ENCODE measurements around the gene PARL. TPM values are rescaled to one million over a fixed set of nuclear protein-coding genes. Genes with fewer than 3 reads are reported as not detected.

PARL gene
- total RNA-seq, 6 experiments from 2014 or later, result 64.7 to 82.5 (median 81.4) TPM

- Mint-ChIP-seq H3K4me1 (ENCODE audit: low read depth) (no peaks in the 10 kb centered on the region), H3K27ac (no peak overlapping the region), H3K9me3 (no peaks in the 10 kb centered on the region), H3K4me3 (no peak overlapping the region), H3K36me3 (ENCODE audit: low read depth) (0 out of 2 replicates have a peak, but pooled peaks cover 12% of the 10 kb centered on the region), H3K27me3 (ENCODE audit: insufficient read depth) (peaks cover 5% of the 10 kb centered on the region)
- no peak for TF ChIP-seq CTCF (IDR thresholded peaks at IDR 0.05)
- no peak for DNase-seq
These were observed 67.0 kb downstream of the PARL start for GRCh38 chr3:183817639-183818038.

DNA sequence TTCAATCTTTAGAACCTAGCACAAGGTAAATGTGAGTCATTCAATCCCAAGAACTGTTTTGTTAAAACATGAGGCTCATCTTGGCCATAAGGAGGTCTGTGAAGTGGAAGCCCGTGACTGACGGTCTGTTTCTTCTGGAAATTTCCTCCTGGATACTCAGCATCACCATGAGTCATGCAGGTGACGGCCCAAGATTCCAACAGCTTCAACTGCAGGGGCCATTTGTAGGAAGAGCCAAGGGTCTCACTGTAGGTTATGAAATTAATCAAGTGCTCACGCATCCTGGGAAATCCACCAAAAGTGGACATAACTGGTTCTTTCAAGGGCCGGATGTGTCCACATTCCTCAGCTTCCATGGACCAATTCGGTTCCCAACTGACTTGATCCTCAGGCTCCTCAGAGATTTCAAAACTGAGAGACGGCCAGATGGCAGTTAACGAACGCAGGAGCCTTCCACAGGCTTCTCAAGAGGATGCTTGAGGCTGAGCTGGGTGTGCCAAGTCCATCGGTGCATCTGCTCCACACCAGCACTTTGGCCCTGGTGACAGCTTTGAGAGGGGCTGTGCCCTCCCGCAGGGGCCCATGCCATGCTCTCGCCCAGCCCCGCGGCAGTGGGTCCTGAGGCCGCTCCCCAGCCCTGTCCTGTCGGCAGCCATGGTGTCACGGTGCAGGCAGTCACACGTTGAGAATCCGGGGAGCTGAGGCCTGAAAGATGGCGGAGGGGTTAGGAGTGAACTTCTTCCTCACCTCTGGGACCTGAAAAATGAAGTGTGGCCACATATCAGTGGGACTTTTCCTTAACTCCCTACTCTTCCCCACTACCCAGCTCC, 67.8 kb downstream of the PARL start:
- Mint-ChIP-seq H3K9me3 (no peaks in the 10 kb centered on the region), H3K4me3 (no peak overlapping the region), H3K27me3 (ENCODE audit: insufficient read depth) (peaks cover 5% of the 10 kb centered on the region), H3K4me1 (ENCODE audit: low read depth) (no peaks in the 10 kb centered on the region), H3K27ac (no peak overlapping the region), H3K36me3 (ENCODE audit: low read depth) (0 out of 2 replicates have a peak, but pooled peaks cover 13% of the 10 kb centered on the region)
- DNase-seq, result no peak
- TF ChIP-seq CTCF (IDR thresholded peaks at IDR 0.05), result no peak

- Mint-ChIP-seq H3K27ac (no peak overlapping the region), H3K4me1 (ENCODE audit: low read depth) (no peaks in the 10 kb centered on the region), H3K9me3 (no peaks in the 10 kb centered on the region), H3K27me3 (ENCODE audit: insufficient read depth) (peaks cover 5% of the 10 kb centered on the region), H3K4me3 (no peak overlapping the region), H3K36me3 (ENCODE audit: low read depth) (0 out of 2 replicates have a peak, but pooled peaks cover 13% of the 10 kb centered on the region)
- DNase-seq, result no peak
- no peak for TF ChIP-seq CTCF (IDR thresholded peaks at IDR 0.05)
These were observed 68.7 kb downstream of the PARL start for GRCh38 chr3:183815951-183816475.

DNA sequence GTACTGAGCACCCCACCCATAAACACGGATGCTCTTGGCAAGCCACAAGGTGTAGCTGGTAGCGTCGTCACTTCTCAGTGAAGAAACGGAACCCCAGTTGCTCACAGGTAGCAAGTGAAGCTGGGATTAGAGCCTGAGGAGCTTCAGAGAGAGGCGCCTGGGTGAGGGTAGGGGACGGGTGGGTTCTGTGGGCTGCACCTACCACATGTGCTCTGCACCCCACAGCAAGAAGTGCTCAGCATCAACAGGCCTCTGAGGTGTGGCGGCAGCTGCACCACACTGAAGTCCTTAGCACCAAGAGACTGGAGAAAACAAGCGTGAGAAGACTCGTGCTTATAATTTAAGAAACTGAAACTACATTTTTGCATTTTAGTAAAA, 69.1 kb downstream of the PARL start:
- H3K4me1 Mint-ChIP-seq (ENCODE audit: low read depth), result no peaks in the 10 kb centered on the region
- H3K4me3 Mint-ChIP-seq, result no peak overlapping the region
- H3K27ac Mint-ChIP-seq, result no peak overlapping the region

GRCh38 chr3:183814240-183814639, 70.4 kb downstream of the PARL start:
- TF ChIP-seq CTCF (IDR thresholded peaks at IDR 0.05), result no peak
- Mint-ChIP-seq H3K9me3 (no peaks in the 10 kb centered on the region), H3K4me1 (ENCODE audit: low read depth) (no peaks in the 10 kb centered on the region), H3K36me3 (ENCODE audit: low read depth) (peaks cover 16% of the 10 kb centered on the region; the same call in 1 of the 2 replicates), H3K27me3 (ENCODE audit: insufficient read depth) (peaks cover 5% of the 10 kb centered on the region), H3K27ac (no peak overlapping the region), H3K4me3 (no peak overlapping the region)
- DNase-seq, result no peak

More for the DNA sequence above, 69.1 kb downstream of the PARL start:
- no peak for DNase-seq
- TF ChIP-seq CTCF (IDR thresholded peaks at IDR 0.05), result no peak
- 0 out of 2 replicates have a peak, but pooled peaks cover 13% of the 10 kb centered on the region for H3K36me3 Mint-ChIP-seq (ENCODE audit: low read depth)
- no peaks in the 10 kb centered on the region for H3K9me3 Mint-ChIP-seq
- peaks cover 5% of the 10 kb centered on the region for H3K27me3 Mint-ChIP-seq (ENCODE audit: insufficient read depth)
